CD14-positive monocyte (primary cell): ENCODE data around the gene TRAPPC8. TPM values are rescaled to one million over a fixed set of nuclear protein-coding genes. Genes with fewer than 3 reads are reported as not detected.
A peak's percentile ranks its signal among the peaks of the same experiment; 100 is the strongest.

ENCODE experiments used
- DNase-seq, 3 donors: peaks; one replicate each; pipeline ENCODE4 v3.0.0-alpha.2; 2011 to 2022
- H2AFZ ChIP-seq: 2 replicates; pipeline ENCODE4 v1.6.0; 2012; ENCODE audit warnings: mild to moderate bottlenecking, low read depth, low read length, inconsistent platforms; ENCODE audit not compliant: insufficient read depth, poor library complexity, severe bottlenecking
- H3K27ac ChIP-seq, 2 donors: 1 replicate in 1 of 2; 2 replicates in 1 of 2; pipeline ENCODE4 v1.5.1; 2012 to 2013; ENCODE audit warnings: low read length in 2 of 2, control low read depth in 1 of 2, inconsistent platforms in 1 of 2, low read depth in 1 of 2, mild to moderate bottlenecking in 1 of 2
- H3K27me3 ChIP-seq, 2 donors: one replicate each; pipeline versions ENCODE4 v1.6.0 to v1.6.1; 2011 to 2013; ENCODE audit warnings: low read length in 2 of 2; ENCODE audit not compliant: control insufficient read depth in 2 of 2, insufficient read depth in 2 of 2
- H3K36me3 ChIP-seq, 2 donors: replicated peaks in 1 of 2; 1 replicate in 1 of 2; 2 replicates in 1 of 2; pipeline versions ENCODE4 v1.5.1 to v1.6.1; 2012 to 2013; ENCODE audit warnings: low read length in 2 of 2, control low read depth in 1 of 2, inconsistent platforms in 1 of 2, mild to moderate bottlenecking in 1 of 2; ENCODE audit not compliant: insufficient read depth in 2 of 2, control insufficient read depth in 1 of 2
- H3K4me1 ChIP-seq, 2 donors: 1 replicate in 1 of 2; 2 replicates in 1 of 2; pipeline versions ENCODE4 v1.5.1 to v1.6.1; 2012 to 2013; ENCODE audit warnings: low read length in 2 of 2, control low read depth in 1 of 2, inconsistent platforms in 1 of 2, mild to moderate bottlenecking in 1 of 2, moderate library complexity in 1 of 2; ENCODE audit not compliant: insufficient read depth in 2 of 2, control insufficient read depth in 1 of 2
- H3K4me2 ChIP-seq: replicated peaks from 2 replicates; pipeline ENCODE3; 2012; ENCODE audit warnings: low read length, moderate library complexity, mild to moderate bottlenecking; ENCODE audit not compliant: poor library complexity, severe bottlenecking; ENCODE audit errors: extremely low read depth
- H3K4me3 ChIP-seq, 3 experiments: fragments of 200-600 bp in 1 of 3; sonication (generic) in 1 of 3; replicated peaks in 1 of 3; 1 replicate in 2 of 3; 2 replicates in 1 of 3; pipeline ENCODE4 v1.5.1; 2011 to 2013; ENCODE audit warnings: low read length in 3 of 3, mild to moderate bottlenecking in 3 of 3, control low read depth in 2 of 3, low read depth in 2 of 3, inconsistent platforms in 1 of 3, moderate library complexity in 1 of 3
- H3K79me2 ChIP-seq: 2 replicates; pipeline ENCODE4 v1.6.0; 2012; ENCODE audit warnings: mild to moderate bottlenecking, control low read depth, inconsistent platforms, low read length, moderate library complexity; ENCODE audit not compliant: insufficient read depth
- H3K9ac ChIP-seq: 2 replicates; pipeline ENCODE4 v1.6.0; 2017; ENCODE audit warnings: low read length, mild to moderate bottlenecking; ENCODE audit not compliant: insufficient read depth, poor library complexity, severe bottlenecking
- H3K9me3 ChIP-seq, 2 donors: replicated peaks in 1 of 2; 1 replicate in 1 of 2; 2 replicates in 1 of 2; pipeline versions ENCODE4 v1.5.1 to v1.6.1; 2012 to 2013; ENCODE audit warnings: low read length in 2 of 2, control low read depth in 1 of 2; ENCODE audit not compliant: control insufficient read depth in 1 of 2, insufficient read depth in 1 of 2
- H4K20me1 ChIP-seq: 2 replicates; pipeline ENCODE4 v1.6.0; 2012; ENCODE audit warnings: mild to moderate bottlenecking, low read length, control low read depth, moderate library complexity; ENCODE audit not compliant: insufficient read depth
- H3K27ac Mint-ChIP-seq, 7 donors: one replicate each; pipeline ENCODE4 v1.8.0; 2020; ENCODE audit warnings: mild to moderate bottlenecking in 7 of 7, mixed read lengths in 7 of 7, moderate library complexity in 6 of 7, inconsistent platforms in 2 of 7
- H3K27me3 Mint-ChIP-seq, 3 donors: one replicate each; pipeline ENCODE4 v1.8.0; 2021 to 2022; ENCODE audit warnings: low read depth in 3 of 3, mild to moderate bottlenecking in 3 of 3, mixed read lengths in 3 of 3, moderate library complexity in 3 of 3, inconsistent platforms in 1 of 3
- H3K36me3 Mint-ChIP-seq, 2 donors: one replicate each; pipeline ENCODE4 v1.8.0; 2020; ENCODE audit warnings: mixed read lengths in 2 of 2, inconsistent platforms in 1 of 2, mild to moderate bottlenecking in 1 of 2
- H3K4me1 Mint-ChIP-seq: one replicate; pipeline ENCODE4 v1.8.0; 2020; ENCODE audit warnings: mild to moderate bottlenecking, mixed read lengths
- H3K4me3 Mint-ChIP-seq, 2 donors: one replicate each; pipeline ENCODE4 v1.8.0; 2020; ENCODE audit warnings: mild to moderate bottlenecking in 2 of 2, mixed read lengths in 2 of 2, moderate library complexity in 1 of 2
- H3K9me3 Mint-ChIP-seq, 7 donors: one replicate each; pipeline ENCODE4 v1.8.0; 2020 to 2022; ENCODE audit warnings: mixed read lengths in 7 of 7, mild to moderate bottlenecking in 6 of 7, moderate library complexity in 6 of 7, inconsistent platforms in 2 of 7
- CTCF ChIP-seq: fragments of 200-600 bp; IDR thresholded peaks from one replicate; pipeline ENCODE4 v1.8.0; 2022; ENCODE audit warnings: antibody characterized with exemption, mild to moderate bottlenecking
- WGBS: methylation state at CpG from one replicate; pipeline ENCODE4 v1.1.5; 2013; ENCODE audit warnings: missing lambda C conversion rate; ENCODE audit not compliant: insufficient coverage; 5-methylcytosine and 5-hydroxymethylcytosine counted together
- intact Hi-C, 2 donors: fragments of 100-400 bp; cut with micrococcal nuclease; formaldehyde crosslinking; loops; one replicate each; pipeline versions ENCODE4 v1.15.0 to v1.15.1; 2023
- polyA plus RNA-seq, 3 donors: library from polyadenylated mRNA; depleted of rRNA in 1 of 3; unstranded in 2 of 3; stranded (reverse) in 1 of 3; fragments of 300-500 nt in 2 of 3; fragments of >200 nt in 1 of 3; fragmentation: Illumina TruSeq in 2 of 3; gene quantifications; 1 replicate in 2 of 3; 2 replicates in 1 of 3; pipeline ENCODE4 v1.2.3, GENCODE V29; 2012 to 2021

TRAPPC8 gene
- polyA plus RNA-seq, 3 donors = 16.2 to 52.7 (median 22.1) TPM

- H3K36me3 Mint-ChIP-seq = peaks cover 76 to 95% of the 10 kb centered on the region in 2 donors
- Histone ChIP-seq H3K9ac (no peak overlapping the region), H3K9me3 (no peaks in the 10 kb centered on the region), H3K79me2 (peaks cover 23% of the 10 kb centered on the region), H4K20me1 (peaks cover 40% of the 10 kb centered on the region), H2AFZ (no peak overlapping the region), H3K4me3 (no peak overlapping the region), H3K27ac (no peak overlapping the region), H3K4me2 (no peak overlapping the region), H3K27me3 (no peaks in the 10 kb centered on the region), H3K4me1 (no peaks in the 10 kb centered on the region), H3K36me3 (peaks cover 60 to 93% of the 10 kb centered on the region in 2 donors)
- no peak for DNase-seq
- H3K4me1 Mint-ChIP-seq = peaks cover 4% of the 10 kb centered on the region
- peak overlapping the region in 1 of 7 donors; percentile 41 for H3K27ac Mint-ChIP-seq
- WGBS = no CpG with 5 or more reads among the region's 4 CpGs
- H3K4me3 Mint-ChIP-seq = no peak overlapping the region
- peaks cover 0 to 13% (median 5%) of the 10 kb centered on the region in 7 donors for H3K9me3 Mint-ChIP-seq
- intact Hi-C loops = no loop called here
- no peak for TF ChIP-seq CTCF
- no peaks in the 10 kb centered on the region for H3K27me3 Mint-ChIP-seq
Measured at GRCh38 chr18:31884020-31884419, 58.9 kb downstream of the TRAPPC8 start.

- WGBS = no CpG with 5 or more reads among the region's 1 CpG
- Histone ChIP-seq H3K36me3 (peaks cover 66 to 93% of the 10 kb centered on the region in 2 donors), H3K27me3 (no peaks in the 10 kb centered on the region), H3K9ac (no peak overlapping the region), H3K4me1 (no peaks in the 10 kb centered on the region), H3K4me3 (no peak overlapping the region), H2AFZ (no peak overlapping the region), H3K4me2 (no peak overlapping the region), H3K79me2 (peaks cover 34% of the 10 kb centered on the region), H3K9me3 (no peaks in the 10 kb centered on the region), H3K27ac (no peak overlapping the region), H4K20me1 (peaks cover 58% of the 10 kb centered on the region)
- intact Hi-C loops = no loop called here
- Mint-ChIP-seq H3K27ac (no peak overlapping the region), H3K27me3 (no peaks in the 10 kb centered on the region), H3K9me3 (peaks cover 0 to 12% (median 5%) of the 10 kb centered on the region in 7 donors), H3K4me1 (peaks cover 4% of the 10 kb centered on the region), H3K4me3 (no peak overlapping the region), H3K36me3 (peaks cover 81 to 94% of the 10 kb centered on the region in 2 donors)
- no peak for TF ChIP-seq CTCF
- DNase-seq = no peak
Measured at GRCh38 chr18:31880186-31880898, 62.6 kb downstream of the TRAPPC8 start.
